H9 (cell line): ENCODE results near the gene IL1R2. TPM values are rescaled to one million over a fixed set of nuclear protein-coding genes. Genes with fewer than 3 reads are reported as not detected.

ENCODE experiments used
- DNase-seq: peaks from one replicate; pipeline ENCODE4 v3.0.0-alpha.2; 2017
- H2AFZ ChIP-seq: one replicate; pipeline ENCODE4 v1.6.1; 2013; ENCODE audit warnings: mild to moderate bottlenecking, low read length, control low read depth, moderate library complexity
- H2AK5ac ChIP-seq: 2 replicates; pipeline ENCODE4 v1.6.1; 2013; ENCODE audit warnings: low read length, control low read depth, mixed read lengths; ENCODE audit not compliant: insufficient read length
- H2BK120ac ChIP-seq: one replicate; pipeline ENCODE4 v1.6.1; 2013; ENCODE audit warnings: low read depth, mild to moderate bottlenecking, low read length, control low read depth, inconsistent platforms; ENCODE audit not compliant: poor library complexity, severe bottlenecking
- H2BK12ac ChIP-seq: 2 replicates; pipeline ENCODE4 v1.6.1; 2013; ENCODE audit warnings: low read length, control low read depth, mixed read lengths, low read depth; ENCODE audit not compliant: insufficient read length
- H2BK15ac ChIP-seq: 2 replicates; pipeline ENCODE4 v1.6.1; 2013; ENCODE audit warnings: low read depth, low read length, control low read depth
- H2BK20ac ChIP-seq: one replicate; pipeline ENCODE4 v1.6.1; 2013; ENCODE audit warnings: low read depth, mild to moderate bottlenecking, low read length, control low read depth, inconsistent platforms; ENCODE audit not compliant: poor library complexity, severe bottlenecking
- H2BK5ac ChIP-seq: 2 replicates; pipeline ENCODE4 v1.6.1; 2013; ENCODE audit warnings: low read length, control low read depth, mixed read lengths; ENCODE audit not compliant: insufficient read length
- H3K14ac ChIP-seq: 2 replicates; pipeline ENCODE4 v1.6.1; 2013; ENCODE audit warnings: low read length, control low read depth; ENCODE audit not compliant: insufficient read depth
- H3K18ac ChIP-seq: 2 replicates; pipeline ENCODE4 v1.6.1; 2013; ENCODE audit warnings: low read depth, mild to moderate bottlenecking, mixed read lengths, low read length, control low read depth; ENCODE audit not compliant: insufficient read length
- H3K23ac ChIP-seq: 2 replicates; pipeline ENCODE4 v1.6.1; 2013; ENCODE audit warnings: low read length, control low read depth, mixed read lengths, low read depth; ENCODE audit not compliant: insufficient read length
- H3K23me2 ChIP-seq: 2 replicates; pipeline ENCODE4 v1.6.1; 2013; ENCODE audit warnings: low read depth, mild to moderate bottlenecking, mixed read lengths, low read length, control low read depth; ENCODE audit not compliant: insufficient read length, poor library complexity, severe bottlenecking
- H3K27ac ChIP-seq: 2 replicates; pipeline ENCODE4 v1.5.1; 2013; ENCODE audit warnings: low read length, control low read depth, mixed read lengths, low read depth; ENCODE audit not compliant: insufficient read length
- H3K27me3 ChIP-seq: 2 replicates; pipeline ENCODE4 v1.6.1; 2013; ENCODE audit warnings: low read length, control low read depth, inconsistent platforms; ENCODE audit not compliant: insufficient read depth
- H3K4ac ChIP-seq: 2 replicates; pipeline ENCODE4 v1.6.1; 2013; ENCODE audit warnings: low read depth, mild to moderate bottlenecking, control low read depth, inconsistent platforms, low read length, moderate library complexity
- H3K4me1 ChIP-seq: 2 replicates; pipeline ENCODE4 v1.6.1; 2013; ENCODE audit warnings: low read length, control low read depth, inconsistent platforms; ENCODE audit not compliant: insufficient read depth
- H3K4me2 ChIP-seq: 2 replicates; pipeline ENCODE4 v1.6.1; 2013; ENCODE audit warnings: low read length, control low read depth, mixed read lengths; ENCODE audit not compliant: insufficient read length, insufficient read depth
- H3K56ac ChIP-seq: 2 replicates; pipeline ENCODE4 v1.6.1; 2013; ENCODE audit warnings: low read depth, mild to moderate bottlenecking, mixed read lengths, low read length, control low read depth; ENCODE audit not compliant: insufficient read length
- H3K79me1 ChIP-seq: 2 replicates; pipeline ENCODE4 v1.6.1; 2013; ENCODE audit warnings: low read depth, mild to moderate bottlenecking, moderate library complexity, low read length, control low read depth, inconsistent platforms; ENCODE audit not compliant: insufficient read depth, poor library complexity, severe bottlenecking
- H3K79me2 ChIP-seq: 2 replicates; pipeline ENCODE4 v1.6.1; 2013; ENCODE audit warnings: low read length, control low read depth, inconsistent platforms; ENCODE audit not compliant: insufficient read depth
- H3K9ac ChIP-seq: 2 replicates; pipeline ENCODE4 v1.6.1; 2013; ENCODE audit warnings: low read length, control low read depth, mixed read lengths; ENCODE audit not compliant: insufficient read length; ENCODE audit errors: extremely low read depth
- H3K9me3 ChIP-seq: one replicate; pipeline ENCODE4 v1.6.1; 2013; ENCODE audit warnings: low read depth, low read length, inconsistent platforms; ENCODE audit not compliant: control insufficient read depth
- H3T11ph ChIP-seq: one replicate; pipeline ENCODE4 v1.6.1; 2013; ENCODE audit warnings: mild to moderate bottlenecking, low read length, control low read depth, inconsistent platforms
- H4K20me1 ChIP-seq: one replicate; pipeline ENCODE4 v1.6.1; 2013; ENCODE audit not compliant: control insufficient read depth, insufficient read length, insufficient read depth
- H4K5ac ChIP-seq: 2 replicates; pipeline ENCODE4 v1.6.1; 2013; ENCODE audit warnings: low read depth, mild to moderate bottlenecking, mixed read lengths, low read length, control low read depth; ENCODE audit not compliant: insufficient read length
- H4K8ac ChIP-seq: replicated peaks from 2 replicates; pipeline ENCODE4 v1.6.1; 2013; ENCODE audit warnings: low read length, control low read depth, mixed read lengths, low read depth; ENCODE audit not compliant: insufficient read length
- H4K91ac ChIP-seq: 2 replicates; pipeline ENCODE4 v1.6.1; 2013; ENCODE audit warnings: low read depth, mild to moderate bottlenecking, moderate library complexity, mixed read lengths, low read length, control low read depth; ENCODE audit not compliant: insufficient read length
- H3K27ac Mint-ChIP-seq, 3 experiments: 2 replicates in 2 of 3; 3 replicates in 1 of 3; pipeline ENCODE4 v1.8.0; 2020 to 2021; ENCODE audit warnings: mixed read lengths in 3 of 3, mild to moderate bottlenecking in 1 of 3, moderate library complexity in 1 of 3
- H3K27me3 Mint-ChIP-seq: 2 replicates; pipeline ENCODE4 v1.8.0; 2021; ENCODE audit warnings: low read depth, mild to moderate bottlenecking, moderate library complexity, mixed read lengths
- H3K36me3 Mint-ChIP-seq, 3 experiments: 2 replicates in 2 of 3; 3 replicates in 1 of 3; pipeline ENCODE4 v1.8.0; 2020 to 2021; ENCODE audit warnings: low read depth in 3 of 3, mixed read lengths in 3 of 3; ENCODE audit not compliant: insufficient read depth in 1 of 3
- H3K4me1 Mint-ChIP-seq, 2 experiments: 2 replicates each; pipeline ENCODE4 v1.8.0; 2020; ENCODE audit warnings: mixed read lengths in 2 of 2
- H3K4me3 Mint-ChIP-seq, 2 experiments: 2 replicates in 1 of 2; 3 replicates in 1 of 2; pipeline ENCODE4 v1.8.0; 2020 to 2021; ENCODE audit warnings: mild to moderate bottlenecking in 2 of 2, mixed read lengths in 2 of 2, moderate library complexity in 1 of 2
- H3K9me3 Mint-ChIP-seq, 2 experiments: 2 replicates in 1 of 2; 3 replicates in 1 of 2; pipeline ENCODE4 v1.8.0; 2020; ENCODE audit warnings: mild to moderate bottlenecking in 2 of 2, mixed read lengths in 2 of 2, moderate library complexity in 1 of 2
- CTCF ChIP-seq: fragments of 200-600 bp; sonication (generic); conservative IDR thresholded peaks from 3 replicates; pipeline ENCODE4 v1.8.0; 2021; ENCODE audit warnings: antibody characterized with exemption, mild to moderate bottlenecking
- total RNA-seq: library from RNA; stranded (reverse); gene quantifications from 2 replicates; pipeline ENCODE4 v1.2.1, GENCODE V29; 2021

Gene IL1R2
- total RNA-seq, 1 experiment from 2014 or later, result not detected

DNA sequence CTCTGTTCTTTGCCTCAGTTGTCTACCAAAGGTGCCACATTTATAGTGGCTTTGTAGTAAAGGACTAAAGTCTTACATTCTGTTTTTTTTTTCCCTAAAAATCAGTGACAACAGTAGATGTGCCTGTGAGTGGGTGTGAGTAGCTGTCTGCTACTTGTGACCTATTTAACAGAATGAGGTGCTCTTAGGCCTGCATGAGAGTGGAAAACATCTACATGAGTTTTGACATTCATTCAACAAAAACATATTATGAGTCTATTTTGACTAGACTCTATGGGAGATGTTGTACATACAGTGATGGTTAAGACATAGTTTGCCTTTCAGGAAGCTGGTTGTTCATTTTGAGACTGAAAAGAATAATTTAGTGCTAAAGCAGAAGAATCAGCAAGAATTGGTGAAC lies 36.7 kb downstream of the IL1R2 start:
- no peak overlapping the region for H2BK5ac ChIP-seq
- H3K4me3 Mint-ChIP-seq, result no peak overlapping the region
- H2BK15ac ChIP-seq, result no peak overlapping the region
- no peak overlapping the region for H2BK120ac ChIP-seq
- H3K4me1 Mint-ChIP-seq, result peaks cover under 1 to 1% of the 10 kb centered on the region in 2 experiments; a peak in 3 of 4 replicates
- H4K91ac ChIP-seq, result no peak overlapping the region
- no peak overlapping the region for H2BK20ac ChIP-seq
- no peak overlapping the region for H2BK12ac ChIP-seq
- H3K23me2 ChIP-seq, result no peaks in the 10 kb centered on the region
- H4K5ac ChIP-seq, result no peak overlapping the region
- H3K23ac ChIP-seq, result no peak overlapping the region
- H2AK5ac ChIP-seq, result no peak overlapping the region
- no peak overlapping the region for H3K4ac ChIP-seq
- H3K4me1 ChIP-seq, result no peaks in the 10 kb centered on the region
- no peak overlapping the region for H2AFZ ChIP-seq
- H3K36me3 Mint-ChIP-seq, result no peaks in the 10 kb centered on the region
- H3K27ac ChIP-seq, result no peak overlapping the region
- H4K8ac ChIP-seq, result no peak overlapping the region
- no peak overlapping the region for H3K9ac ChIP-seq
- TF ChIP-seq CTCF, result no peak
- no peak overlapping the region for H3K18ac ChIP-seq
- no peak overlapping the region for H3K27ac Mint-ChIP-seq
- H3K9me3 Mint-ChIP-seq, result no peaks in the 10 kb centered on the region
- no peaks in the 10 kb centered on the region for H3K9me3 ChIP-seq
- H3K27me3 Mint-ChIP-seq, result peaks cover 2% of the 10 kb centered on the region
- no peak overlapping the region for H3T11ph ChIP-seq
- H3K56ac ChIP-seq, result no peak overlapping the region
- no peak overlapping the region for H3K14ac ChIP-seq
- H4K20me1 ChIP-seq, result no peaks in the 10 kb centered on the region
- H3K4me2 ChIP-seq, result no peak overlapping the region
- no peaks in the 10 kb centered on the region for H3K79me2 ChIP-seq
- no peaks in the 10 kb centered on the region for H3K27me3 ChIP-seq
- no peak for DNase-seq
- no peaks in the 10 kb centered on the region for H3K79me1 ChIP-seq
